Measurements from ENCODE around the gene TECPR2.

- no peak for TF ChIP-seq POLR2A (IDR thresholded peaks at IDR 0.05; ENCODE audit: low read length)
- TF ChIP-seq GATA1 (IDR thresholded peaks at IDR 0.05; ENCODE audit: low read depth, low read length): no peak
Observed at GRCh38 chr14:102474934-102475333, 112.2 kb downstream of the TECPR2 start.

Data from erythroblast (primary cell).